Urinary bladder (tissue), 4 donors: Measurements from ENCODE around the gene PLEKHM3. TPM values are rescaled to one million over a fixed set of nuclear protein-coding genes. Genes with fewer than 3 reads are reported as not detected.
"Not testable (repeated sequence)": the region's sequence is repeated elsewhere in the genome, so short reads cannot be mapped to it uniquely, and the experiment has no call there.

Experiments used
- DNase-seq: peaks from one replicate; pipeline ENCODE4 v3.0.0-alpha.2; 2015; ENCODE audit errors: extremely low spot score
- H3K27ac ChIP-seq: one replicate; pipeline ENCODE4 v1.5.1; 2013; ENCODE audit warnings: low read depth, mild to moderate bottlenecking, moderate library complexity
- H3K36me3 ChIP-seq: one replicate; pipeline ENCODE4 v1.6.1; 2013; ENCODE audit warnings: mild to moderate bottlenecking, moderate library complexity; ENCODE audit not compliant: insufficient read depth
- H3K4me1 ChIP-seq: one replicate; pipeline ENCODE4 v1.6.1; 2013; ENCODE audit warnings: mild to moderate bottlenecking, moderate library complexity; ENCODE audit not compliant: insufficient read depth
- H3K4me3 ChIP-seq: one replicate; pipeline ENCODE4 v1.5.1; 2013; ENCODE audit warnings: low read depth, low read length
- WGBS: extraction: QIAGEN DNeasy Blood & Tissue Kit; methylation state at CpG from one replicate; pipeline ENCODE4 v1.1.7; 2013; 5-methylcytosine and 5-hydroxymethylcytosine counted together
- polyA plus RNA-seq: library from polyadenylated mRNA; stranded (reverse); fragments of 200-250 nt; gene quantifications from one replicate; pipeline ENCODE4 v1.2.3, GENCODE V29; 2013
- total RNA-seq: library from RNA; depleted of rRNA; stranded (reverse); fragments of >200 nt; gene quantifications from one replicate; pipeline ENCODE4 v1.2.3, GENCODE V29; 2014
- donor health status: healthy with polysubstance abuse.
- donor health status: healthy.

PLEKHM3 gene
- total and polyA plus RNA-seq, 2 donors = 5.7 to 30.1 TPM

DNA sequence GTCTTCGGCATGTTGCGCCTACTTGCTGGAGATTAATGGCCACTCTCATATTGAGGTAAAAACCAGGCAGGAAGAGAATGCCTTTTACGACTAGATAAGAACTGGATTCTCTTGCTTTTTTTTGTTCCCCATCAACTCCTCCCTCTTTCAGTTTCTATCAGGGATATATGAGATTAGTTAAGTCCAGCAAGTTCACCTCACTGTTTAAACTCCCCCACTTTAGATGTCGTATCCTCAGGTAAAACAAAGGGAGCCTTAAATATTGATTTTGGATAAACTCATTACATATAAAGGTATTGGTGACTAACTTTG is 98.4 kb downstream of the PLEKHM3 start:
- WGBS = 46% methylated on average over 4 of the region's 4 CpGs
- no peaks in the 10 kb centered on the region for H3K4me1 ChIP-seq
- no peak overlapping the region for H3K4me3 ChIP-seq
- DNase-seq = no peak
- no peaks in the 10 kb centered on the region for H3K36me3 ChIP-seq
- peak overlapping the region; percentile 11 for H3K27ac ChIP-seq

DNA sequence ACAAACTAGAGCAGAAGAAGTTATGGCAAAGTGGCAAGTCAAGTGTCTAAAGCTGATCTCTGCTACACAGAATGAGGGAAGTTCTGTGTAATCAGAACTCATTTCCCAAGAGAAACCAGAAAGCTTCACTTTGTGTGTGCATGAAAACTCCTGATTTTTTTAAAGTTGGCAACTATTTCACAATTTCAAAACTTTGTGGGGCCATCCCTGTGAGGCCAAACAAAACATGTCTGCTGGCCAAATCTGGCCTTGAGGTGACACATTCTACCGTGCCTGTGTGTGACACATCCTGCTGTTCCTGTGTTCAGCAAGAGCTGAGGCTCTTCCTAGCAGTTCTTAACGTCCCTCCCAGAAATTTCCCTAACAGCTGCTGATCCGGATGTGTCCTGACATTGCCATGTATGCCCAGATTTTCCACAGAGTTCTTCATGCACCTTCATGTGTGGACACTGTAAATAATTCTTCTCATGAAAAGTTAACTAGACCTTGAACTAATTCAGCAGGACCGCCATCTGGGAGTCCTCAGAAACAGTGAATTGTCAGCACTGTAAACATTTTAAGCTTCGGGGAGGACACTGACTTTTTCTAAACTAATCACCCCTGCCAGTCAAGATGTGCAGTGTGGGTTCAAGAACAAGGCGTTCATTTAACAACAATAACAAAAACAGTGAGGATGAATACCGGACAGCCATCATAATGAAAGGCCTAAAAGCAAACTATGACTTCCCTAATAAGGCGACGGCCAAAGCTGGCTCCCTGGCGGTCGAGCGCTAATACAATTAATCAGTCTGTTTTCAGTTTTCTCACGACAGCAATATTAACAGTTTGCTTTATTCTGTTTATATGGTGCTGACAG is 99.0 kb downstream of the PLEKHM3 start:
- Histone ChIP-seq H3K4me1 (no peaks in the 10 kb centered on the region), H3K4me3 (no peak overlapping the region), H3K27ac (peak overlapping the region; percentile 88), H3K36me3 (no peaks in the 10 kb centered on the region)
- DNase-seq = peak; percentile 33
- WGBS = 33% methylated on average over 13 of the region's 13 CpGs

- WGBS = 96% methylated on average over 8 of the region's 8 CpGs
- no peaks in the 10 kb centered on the region for H3K36me3 ChIP-seq
- peak overlapping the region; percentile 88 for H3K27ac ChIP-seq
- DNase-seq = no peak
- no peak overlapping the region for H3K4me3 ChIP-seq
- no peaks in the 10 kb centered on the region for H3K4me1 ChIP-seq
Measured at GRCh38 chr2:207925601-207926000, 99.7 kb downstream of the PLEKHM3 start.

DNA sequence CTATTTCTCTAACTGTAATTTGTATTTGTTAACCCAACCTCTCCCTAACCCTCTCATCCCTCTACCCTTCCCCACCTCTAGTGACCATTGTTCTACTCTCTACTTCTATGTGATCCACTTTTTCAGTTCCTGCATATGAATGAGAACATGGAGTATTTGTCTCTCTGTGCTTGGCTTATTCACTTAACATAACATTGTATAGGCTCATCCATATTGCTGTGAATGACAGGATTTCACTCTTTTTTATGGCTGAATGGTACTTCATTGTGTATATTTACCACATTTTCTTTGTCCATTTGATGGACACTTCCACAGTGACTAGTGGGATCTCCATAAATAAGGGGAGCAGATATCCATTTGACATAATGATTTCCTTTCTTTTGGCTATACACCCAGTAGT is 103.7 kb downstream of the PLEKHM3 start:
- Histone ChIP-seq H3K27ac (no peak overlapping the region), H3K4me1 (no peaks in the 10 kb centered on the region), H3K4me3 (no peak overlapping the region), H3K36me3 (no peaks in the 10 kb centered on the region)
- no peak for DNase-seq

DNA sequence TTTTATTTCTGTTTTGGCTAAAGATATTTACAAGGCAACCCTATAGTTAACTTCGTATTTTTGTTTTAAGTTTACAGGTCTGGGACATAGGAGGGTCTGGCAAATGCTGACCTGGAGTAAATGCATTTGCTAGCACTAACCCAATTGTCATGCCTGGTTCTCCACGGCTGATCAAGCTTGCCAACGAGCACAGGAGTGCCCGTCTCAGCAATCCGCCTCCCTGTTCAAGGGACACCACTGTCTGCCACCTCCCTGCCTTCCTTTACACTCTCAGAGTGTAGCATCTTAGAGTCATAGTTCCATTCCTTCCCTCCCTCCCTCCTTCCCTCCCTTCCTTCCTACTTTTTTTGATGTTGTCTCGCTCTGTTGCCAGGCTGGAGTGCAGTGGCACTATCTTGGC is 104.6 kb downstream of the PLEKHM3 start:
- WGBS = 91% methylated on average over 6 of the region's 6 CpGs
- no peaks in the 10 kb centered on the region for H3K36me3 ChIP-seq
- H3K27ac ChIP-seq = no peak overlapping the region
- DNase-seq = no peak
- H3K4me3 ChIP-seq = no peak overlapping the region
- H3K4me1 ChIP-seq = no peaks in the 10 kb centered on the region

- Histone ChIP-seq H3K4me3 (no peak overlapping the region), H3K36me3 (no peaks in the 10 kb centered on the region), H3K4me1 (no peaks in the 10 kb centered on the region), H3K27ac (no peak overlapping the region)
- DNase-seq = no peak
- WGBS = 91% methylated on average over 3 of the region's 3 CpGs
Measured at GRCh38 chr2:207920321-207920720, 105.0 kb downstream of the PLEKHM3 start.

- Histone ChIP-seq H3K36me3 (no peaks in the 10 kb centered on the region), H3K4me3 (no peak overlapping the region), H3K4me1 (no peaks in the 10 kb centered on the region), H3K27ac (no peak overlapping the region)
- 93% methylated on average over 8 of the region's 8 CpGs for WGBS
- no peak for DNase-seq
Measured at GRCh38 chr2:207919164-207919919, 106.0 kb downstream of the PLEKHM3 start.

DNA sequence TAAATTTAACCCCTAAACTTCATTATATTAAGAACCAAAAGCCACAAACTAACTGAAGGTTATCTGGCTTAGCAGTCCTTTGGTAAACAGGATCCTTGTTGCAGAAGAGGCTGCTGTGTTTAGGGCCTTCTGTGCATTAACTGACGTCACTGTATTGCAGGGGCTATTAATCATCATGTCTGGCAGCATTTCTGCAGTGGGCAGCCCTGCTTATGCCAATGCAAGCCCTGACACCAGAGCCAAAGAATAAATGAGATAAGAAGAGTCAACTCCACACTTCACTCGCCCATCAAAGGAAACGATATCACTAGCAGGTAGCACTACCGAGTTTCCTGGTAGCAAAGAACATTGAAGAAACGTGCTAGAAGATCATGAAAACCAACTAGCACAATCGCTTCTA is 110.6 kb downstream of the PLEKHM3 start:
- H3K36me3 ChIP-seq = no peaks in the 10 kb centered on the region
- no peak overlapping the region for H3K4me3 ChIP-seq
- no peaks in the 10 kb centered on the region for H3K4me1 ChIP-seq
- no peak overlapping the region for H3K27ac ChIP-seq
- no peak for DNase-seq
- WGBS = 93% methylated on average over 6 of the region's 6 CpGs

DNA sequence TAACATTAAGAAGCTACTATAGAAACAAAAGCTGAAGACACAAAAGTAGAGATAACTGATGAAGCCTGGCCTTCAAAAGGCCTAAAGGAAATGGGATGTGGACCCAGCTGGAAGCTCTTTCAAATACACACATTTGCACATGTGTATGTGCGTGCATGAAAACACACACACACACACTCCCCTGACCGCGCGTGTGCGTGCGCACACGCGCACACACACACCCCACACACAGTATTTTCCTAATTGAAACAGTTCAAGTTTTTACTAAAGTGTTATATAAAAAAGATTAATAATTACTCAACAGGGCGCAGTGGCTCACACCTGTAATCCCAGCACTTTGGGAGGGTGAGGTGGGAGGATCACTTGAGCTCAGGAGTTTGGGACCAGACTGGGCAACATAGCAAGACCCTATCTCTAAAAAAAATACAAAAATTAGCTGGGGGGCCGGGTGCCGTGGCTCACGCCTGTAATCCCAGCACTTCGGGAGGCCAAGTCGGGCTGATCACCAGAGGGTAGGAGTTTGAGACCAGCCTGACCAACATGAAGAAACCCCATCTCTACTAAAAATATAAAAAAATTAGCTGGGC is 111.5 kb downstream of the PLEKHM3 start:
- Histone ChIP-seq H3K27ac (no peak overlapping the region), H3K36me3 (no peaks in the 10 kb centered on the region), H3K4me1 (no peaks in the 10 kb centered on the region), H3K4me3 (no peak overlapping the region)
- DNase-seq = no peak
- WGBS = 98% methylated on average over 14 of the region's 14 CpGs

GRCh38 chr2:207911856-207912255 is 113.5 kb downstream of the PLEKHM3 start:
- Histone ChIP-seq H3K27ac (no peak overlapping the region), H3K36me3 (no peaks in the 10 kb centered on the region), H3K4me3 (no peak overlapping the region), H3K4me1 (no peaks in the 10 kb centered on the region)
- 82% methylated on average over 3 of the region's 3 CpGs for WGBS
- DNase-seq = no peak

- WGBS = 98% methylated on average over 1 of the region's 1 CpG
Measured at GRCh38 chr2:207911215-207911614, 114.1 kb downstream of the PLEKHM3 start.

DNA sequence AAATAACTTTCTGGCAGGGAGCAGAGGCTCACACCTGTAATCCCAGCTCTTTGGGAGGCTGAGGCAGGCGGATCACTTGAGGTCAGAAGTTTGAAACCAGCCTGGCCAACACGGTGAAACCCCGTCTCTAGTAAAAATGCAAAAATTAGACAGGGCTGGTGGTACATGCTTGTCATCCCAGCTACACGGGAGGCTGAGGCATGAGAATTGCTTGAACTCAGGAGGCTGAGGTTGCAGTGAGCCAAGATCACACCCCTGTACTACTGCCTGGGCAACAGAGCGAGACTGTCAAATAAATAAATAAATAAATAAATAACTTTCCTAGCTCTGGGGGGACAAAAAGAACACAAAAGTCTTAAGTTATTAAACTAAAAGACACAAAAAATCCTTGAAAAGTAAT is 118.8 kb downstream of the PLEKHM3 start:
- 96% methylated on average over 5 of the region's 5 CpGs for WGBS

More at GRCh38 chr2:207911215-207911614, 114.1 kb downstream of the PLEKHM3 start:
- no peak overlapping the region for H3K27ac ChIP-seq
- H3K4me3 ChIP-seq = no peak overlapping the region
- no peaks in the 10 kb centered on the region for H3K4me1 ChIP-seq
- H3K36me3 ChIP-seq = no peaks in the 10 kb centered on the region
- DNase-seq = no peak

DNA sequence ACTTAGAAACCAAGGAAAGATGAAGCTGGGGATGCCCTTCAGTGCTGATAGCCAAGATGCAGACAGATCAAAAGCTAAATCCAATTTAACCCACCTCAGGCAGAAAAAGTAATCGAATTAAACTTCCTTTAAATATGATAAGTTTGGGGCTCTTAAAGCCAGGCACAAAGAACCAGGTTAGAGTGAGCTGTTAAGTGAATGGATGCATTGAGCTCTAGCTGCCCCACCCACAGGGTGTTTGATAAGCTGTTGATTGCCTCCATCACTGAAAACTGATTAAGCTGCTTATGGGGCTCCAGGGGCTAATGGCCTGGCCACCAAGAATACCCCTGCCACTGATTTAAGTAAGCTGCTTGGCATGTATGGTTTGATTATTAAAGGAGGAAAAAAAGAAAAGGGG is 119.8 kb downstream of the PLEKHM3 start:
- H3K4me3 ChIP-seq = no peak overlapping the region
- H3K36me3 ChIP-seq = no peaks in the 10 kb centered on the region
- DNase-seq = no peak
- H3K4me1 ChIP-seq = no peaks in the 10 kb centered on the region
- H3K27ac ChIP-seq = no peak overlapping the region
- 70% methylated on average over 1 of the region's 1 CpG for WGBS

More for the DNA sequence above, 118.8 kb downstream of the PLEKHM3 start:
- H3K27ac ChIP-seq, DNase-seq, H3K4me1 ChIP-seq, H3K4me3 ChIP-seq, H3K36me3 ChIP-seq: not testable (repeated sequence)

GRCh38 chr2:207903236-207903635 is 122.1 kb downstream of the PLEKHM3 start:
- H3K27ac ChIP-seq = no peak overlapping the region
- H3K4me1 ChIP-seq = no peaks in the 10 kb centered on the region
- no peak overlapping the region for H3K4me3 ChIP-seq
- H3K36me3 ChIP-seq = no peaks in the 10 kb centered on the region
- over 99% methylated on average over 3 of the region's 3 CpGs for WGBS
- DNase-seq = no peak
